ENCODE measurements around the gene CBFB.

GRCh38 chr16:67017810-67018488, 11.0 kb upstream of the CBFB start:
- TF ChIP-seq EZH2phosphoT487 (IDR thresholded peaks at IDR 0.05; ENCODE audit: insufficient read depth, low read depth), result no peak
- TF ChIP-seq EZH2 (IDR thresholded peaks at IDR 0.05; ENCODE audit: insufficient read depth, poor library complexity, severe bottlenecking), result no peak
